HG03025 (cell line): ENCODE results near the gene LDB2.
A peak's percentile ranks its signal among the peaks of the same experiment; 100 is the strongest.

Experiments used
- ATAC-seq: cut with Tn5 transposase; IDR thresholded peaks from one replicate; pipeline ENCODE4 v1.9.1; 2021; ENCODE audit warnings: mild to moderate bottlenecking, moderate library complexity; ENCODE audit not compliant: unreplicated experiment, low FRiP score

Gene LDB2

DNA sequence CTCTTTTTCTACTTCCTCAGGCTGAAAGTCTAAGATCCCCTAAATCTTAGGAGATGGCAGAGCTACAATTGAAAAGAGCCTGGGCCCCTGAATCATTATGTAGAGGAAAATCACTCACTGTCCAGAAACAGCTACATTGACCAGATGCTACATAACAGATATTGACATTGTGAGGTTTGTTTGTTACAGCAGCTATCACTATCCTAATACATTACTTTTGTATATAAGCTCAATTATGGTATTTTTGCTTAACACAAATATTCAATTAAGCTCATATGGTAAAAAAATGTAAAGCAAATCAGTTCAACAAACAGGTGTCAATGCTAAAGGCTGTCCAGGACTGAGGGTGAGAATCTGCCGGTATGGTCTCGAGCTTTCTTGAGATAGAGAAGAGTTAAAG lies 89.4 kb downstream of the LDB2 start:
- no peak for ATAC-seq

DNA sequence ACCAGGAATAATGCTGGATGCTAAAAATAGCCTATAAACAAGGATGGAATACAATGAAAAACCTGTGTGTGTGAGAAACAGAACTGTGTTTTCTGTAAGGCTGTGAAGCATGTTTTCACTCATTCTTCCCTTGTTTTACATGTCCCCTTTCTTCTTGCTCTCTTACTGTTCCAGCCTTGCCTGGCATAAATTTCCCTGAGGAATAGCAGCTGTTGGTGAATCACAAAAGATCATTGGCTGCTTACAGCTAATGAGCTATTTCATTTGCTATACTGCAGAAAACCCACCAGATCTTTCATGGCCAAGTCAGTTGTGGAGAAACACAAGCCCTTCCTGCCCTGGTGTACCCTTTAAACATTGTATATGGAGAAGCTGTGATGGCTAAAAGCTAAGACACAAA lies 91.1 kb downstream of the LDB2 start:
- no peak for ATAC-seq

GRCh38 chr4:16804581-16804980 lies 93.9 kb downstream of the LDB2 start:
- ATAC-seq: no peak

DNA sequence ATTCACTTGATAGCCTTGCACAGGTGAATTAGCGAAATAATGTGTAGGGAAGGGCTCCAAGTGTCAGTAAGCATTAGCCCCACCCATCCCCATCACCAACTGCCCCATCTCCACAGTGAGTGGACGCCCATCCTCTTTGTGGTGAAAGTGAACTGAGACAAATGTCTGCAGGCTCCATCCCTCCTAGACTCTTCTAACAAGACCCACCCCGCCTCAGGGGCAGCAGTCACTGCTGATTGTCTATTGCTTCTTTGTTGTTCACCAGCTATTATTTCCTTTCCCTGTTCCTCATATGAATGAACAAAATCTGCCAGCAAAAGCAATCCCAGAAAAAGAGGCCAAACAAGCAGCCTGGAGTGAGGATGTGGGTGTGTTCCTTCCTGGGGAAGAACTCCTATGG lies 96.4 kb downstream of the LDB2 start:
- ATAC-seq: no peak

GRCh38 chr4:16801356-16801755 lies 97.1 kb downstream of the LDB2 start:
- no peak for ATAC-seq

DNA sequence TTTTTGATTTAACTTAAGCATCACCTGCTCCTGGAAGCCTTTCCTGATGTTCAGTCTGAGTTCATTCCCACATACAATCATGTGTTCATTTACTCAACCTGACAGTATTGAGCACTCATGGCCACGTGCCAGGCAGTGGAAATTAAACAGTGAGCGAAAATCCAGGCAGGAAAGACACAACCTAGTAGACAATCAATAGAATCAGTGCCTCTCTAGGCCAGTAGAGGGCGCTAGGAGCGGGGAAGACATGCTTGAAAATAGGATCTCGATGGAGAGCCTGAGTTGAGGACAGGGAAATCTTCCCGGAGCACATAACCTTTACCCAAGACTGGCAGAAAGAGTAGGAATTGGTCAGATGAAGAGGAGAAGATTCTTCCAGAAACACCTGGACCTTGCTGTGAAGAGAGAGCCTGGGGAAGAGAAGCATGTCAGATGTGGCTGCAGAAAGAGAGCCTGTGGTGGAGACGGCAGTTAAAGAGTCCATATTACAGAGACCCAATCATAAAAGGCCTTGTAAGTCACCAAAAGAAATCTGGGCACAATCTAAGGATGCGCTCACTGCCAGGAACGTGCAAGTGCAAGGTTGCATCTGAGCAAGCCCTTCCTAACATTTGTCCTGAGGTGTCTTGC lies 103.5 kb downstream of the LDB2 start:
- peak; percentile 61 for ATAC-seq

GRCh38 chr4:16791460-16791859 lies 107.0 kb downstream of the LDB2 start:
- no peak for ATAC-seq

- ATAC-seq: no peak
Observed at GRCh38 chr4:16790508-16790907, 107.9 kb downstream of the LDB2 start.

DNA sequence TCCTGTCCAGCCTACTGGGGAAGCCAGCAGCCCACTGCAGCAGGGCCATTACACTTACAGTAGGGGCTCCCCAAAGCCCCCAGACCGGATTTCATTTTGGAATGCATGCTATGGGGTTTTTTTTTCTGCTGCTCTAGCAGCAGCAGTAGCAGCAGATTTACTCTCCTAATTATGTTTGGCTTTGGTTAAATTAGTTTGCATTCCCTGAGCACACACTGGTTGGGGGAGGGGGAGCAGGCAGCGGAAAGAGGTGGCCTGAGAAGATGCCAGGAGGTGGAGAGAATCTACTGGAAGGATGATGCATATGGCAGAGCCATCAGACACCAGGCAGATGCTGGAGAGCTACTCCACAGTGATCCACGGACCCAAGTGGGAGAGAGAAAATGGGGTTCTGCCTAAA lies 109.6 kb downstream of the LDB2 start:
- no peak for ATAC-seq

DNA sequence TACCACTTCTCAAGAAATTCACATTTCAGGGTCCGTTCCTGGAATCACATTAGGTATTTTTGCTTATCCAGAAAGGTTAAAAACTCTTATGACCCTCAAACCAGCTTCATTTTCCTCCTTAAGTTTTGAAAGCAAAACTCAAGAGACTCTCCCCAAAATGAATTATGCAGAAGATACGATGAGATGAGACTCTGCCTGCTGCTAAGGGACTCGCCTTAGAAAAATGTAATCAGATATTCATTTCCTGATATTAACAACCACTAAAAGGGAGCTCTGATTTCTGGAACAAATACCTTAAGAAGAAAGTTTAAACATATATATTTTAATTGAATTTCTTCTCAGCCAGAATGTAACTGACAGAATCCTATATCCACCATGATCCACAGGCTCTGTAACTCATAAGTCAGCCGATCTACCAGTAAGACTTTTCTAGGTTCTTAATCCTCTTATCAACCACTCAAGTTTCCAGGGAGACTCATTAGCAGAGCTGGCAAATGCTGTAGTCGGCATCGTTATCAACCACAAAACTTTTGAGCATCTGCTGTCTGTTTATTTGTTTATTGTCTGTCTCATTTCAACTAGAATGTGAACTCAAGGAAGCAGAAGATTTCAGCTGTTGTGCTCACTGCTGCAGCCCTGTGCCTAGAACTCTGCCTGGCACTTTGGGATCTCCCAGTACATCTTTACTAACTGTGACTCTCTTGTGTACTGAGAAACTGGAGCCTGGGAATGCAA lies 112.5 kb downstream of the LDB2 start:
- no peak for ATAC-seq

- ATAC-seq: no peak
Observed at GRCh38 chr4:16783119-16783518, 115.3 kb downstream of the LDB2 start.

GRCh38 chr4:16779028-16779675 lies 119.3 kb downstream of the LDB2 start:
- no peak for ATAC-seq

- no peak for ATAC-seq
Observed at GRCh38 chr4:16777726-16778125, 120.7 kb downstream of the LDB2 start.

- no peak for ATAC-seq
Observed at GRCh38 chr4:16775411-16776154, 122.9 kb downstream of the LDB2 start.

DNA sequence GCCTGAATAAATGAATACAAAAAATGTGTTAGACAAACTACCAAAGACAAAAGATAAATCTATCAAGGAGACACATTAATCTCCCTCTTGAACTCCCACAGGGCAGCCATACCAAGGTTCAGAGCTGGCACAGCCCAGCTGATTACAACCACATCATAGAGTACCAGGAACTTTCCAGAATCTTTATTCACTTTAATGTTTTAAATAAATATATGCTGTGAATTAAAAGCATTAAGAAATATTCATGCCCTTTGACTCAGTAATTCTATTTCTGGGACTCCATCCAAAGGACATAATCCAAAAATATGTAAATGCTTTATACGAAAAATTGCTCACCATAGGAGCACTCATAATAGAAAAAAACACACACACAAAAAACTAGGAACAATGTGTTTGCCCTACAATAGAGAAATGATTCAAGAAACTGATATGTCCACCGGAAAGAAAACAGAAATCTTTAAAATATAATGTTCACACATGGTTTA lies 126.0 kb downstream of the LDB2 start:
- no peak for ATAC-seq

DNA sequence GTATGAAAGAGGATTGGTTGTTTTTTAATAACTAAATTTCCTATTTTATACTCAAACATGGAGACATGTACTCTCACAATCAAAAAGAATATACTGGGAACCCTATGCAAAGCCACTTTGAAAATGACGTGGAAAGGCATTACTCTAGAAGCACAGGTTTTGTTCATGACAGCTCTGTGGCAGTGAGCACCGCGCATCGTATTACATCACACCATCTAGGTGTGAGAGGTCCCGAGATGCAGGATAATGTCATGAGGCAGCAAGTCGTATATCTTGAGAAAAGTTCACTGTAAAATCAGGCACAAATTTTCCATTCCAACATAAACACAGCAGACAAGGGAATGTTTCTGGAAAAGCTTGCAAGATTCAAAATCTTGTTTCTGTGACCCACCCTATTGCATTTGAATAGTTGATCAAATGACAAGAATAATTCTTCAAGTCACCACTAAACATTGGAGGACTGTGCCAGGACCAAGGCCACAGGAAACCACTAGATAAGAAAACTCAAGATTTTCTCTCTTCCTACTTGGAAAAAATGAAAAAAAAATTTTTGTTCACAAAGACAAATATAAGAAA lies 127.6 kb downstream of the LDB2 start:
- ATAC-seq: no peak

- no peak for ATAC-seq
Observed at GRCh38 chr4:16767861-16768260, 130.6 kb downstream of the LDB2 start.

DNA sequence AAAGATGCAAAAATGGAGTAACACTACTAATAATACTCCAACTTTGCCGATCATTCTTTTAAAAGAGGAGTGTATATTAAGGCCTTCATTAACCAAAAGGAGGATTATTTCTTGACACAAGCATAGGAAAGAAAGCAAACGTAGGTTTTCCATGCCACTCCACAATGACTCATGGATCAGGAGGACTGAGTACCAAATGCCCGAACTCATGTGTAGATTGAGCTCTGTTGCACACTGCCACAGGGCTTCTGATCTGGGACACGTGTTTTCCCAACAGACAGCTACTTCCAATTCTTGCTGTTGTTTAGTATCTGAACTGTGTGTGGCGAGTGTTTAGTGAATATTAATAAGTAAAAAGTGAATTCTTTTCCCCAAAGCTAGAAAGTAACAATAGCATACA lies 131.2 kb downstream of the LDB2 start:
- ATAC-seq: no peak

DNA sequence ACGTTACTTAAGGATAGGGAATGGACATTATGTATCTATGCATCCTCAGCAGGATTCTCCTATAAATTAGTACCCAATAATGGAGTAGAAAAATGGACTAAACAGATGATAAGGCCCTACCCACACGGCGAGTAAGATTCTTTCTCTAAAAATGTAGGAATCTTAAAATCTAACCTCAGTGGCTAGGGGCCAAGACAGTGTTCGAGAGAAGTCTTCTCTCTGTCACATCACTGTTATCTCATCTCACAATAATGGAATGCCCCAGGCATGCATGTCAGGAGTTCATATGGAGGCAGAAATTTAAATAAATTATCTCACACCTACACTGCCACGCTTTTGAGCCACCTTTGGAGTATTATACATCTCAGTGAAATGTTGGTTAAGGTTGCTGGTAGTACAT lies 132.9 kb downstream of the LDB2 start:
- ATAC-seq: no peak

GRCh38 chr4:16764622-16765021 lies 133.8 kb downstream of the LDB2 start:
- no peak for ATAC-seq
